DMS79 (cell line): ENCODE measurements around the gene ADSL.
A peak's percentile ranks its signal among the peaks of the same experiment; 100 is the strongest.
"Not testable (repeated sequence)": the region's sequence is repeated elsewhere in the genome, so short reads cannot be mapped to it uniquely, and the experiment has no call there.

Experiments
- DNase-seq: peaks from one replicate; lab custom pipeline; 2025; lab: John Stamatoyannopoulos, UW

Gene ADSL

DNA sequence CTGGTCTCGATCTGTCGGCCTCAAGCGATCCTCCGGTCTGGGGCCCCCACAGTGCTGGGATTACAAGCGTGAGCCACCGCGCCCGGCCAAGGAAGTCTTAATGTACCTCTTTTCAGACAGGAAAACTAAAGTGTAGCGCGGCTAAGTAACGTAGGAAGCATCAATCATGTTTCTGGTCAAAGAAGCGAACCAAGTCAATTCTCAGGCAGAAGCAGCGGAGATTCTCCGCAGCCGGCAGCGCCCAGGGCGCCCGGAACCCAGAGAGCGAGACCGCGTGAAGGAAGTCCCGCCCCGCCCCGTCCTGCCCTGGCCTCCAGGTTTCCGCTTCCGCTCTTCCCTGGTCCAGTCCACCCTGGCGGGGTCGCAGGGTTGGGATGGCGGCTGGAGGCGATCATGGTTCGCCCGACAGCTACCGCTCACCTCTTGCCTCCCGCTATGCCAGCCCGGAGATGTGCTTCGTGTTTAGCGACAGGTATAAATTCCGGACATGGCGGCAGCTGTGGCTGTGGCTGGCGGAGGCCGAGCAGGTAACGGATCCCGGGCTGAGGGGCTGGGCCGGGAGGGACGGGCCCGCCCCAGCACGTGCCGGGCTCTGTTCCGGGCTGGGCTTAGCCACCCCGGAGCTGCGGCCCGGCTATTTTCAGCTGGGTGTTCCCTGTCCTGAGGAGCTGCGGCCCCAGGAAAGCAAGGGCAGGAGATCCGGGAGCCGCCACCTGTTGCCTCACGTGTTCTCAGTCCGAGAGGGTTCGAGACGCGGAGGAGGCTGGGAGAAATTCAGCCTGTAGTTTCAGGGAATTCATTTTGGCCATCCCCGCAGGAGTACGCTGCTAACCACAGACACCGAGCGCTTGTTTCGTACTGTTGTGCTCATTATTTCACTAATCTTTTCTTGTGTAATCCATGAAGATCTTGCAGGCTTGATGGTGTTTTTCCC is at the start of gene ADSL:
Gene ADSL, plus strand, starts transcription at position 316 of the 934 bp plus-strand sequence. Its CDS starts 59 bp downstream, at position 375.
- peak; percentile 44 for DNase-seq

DNA sequence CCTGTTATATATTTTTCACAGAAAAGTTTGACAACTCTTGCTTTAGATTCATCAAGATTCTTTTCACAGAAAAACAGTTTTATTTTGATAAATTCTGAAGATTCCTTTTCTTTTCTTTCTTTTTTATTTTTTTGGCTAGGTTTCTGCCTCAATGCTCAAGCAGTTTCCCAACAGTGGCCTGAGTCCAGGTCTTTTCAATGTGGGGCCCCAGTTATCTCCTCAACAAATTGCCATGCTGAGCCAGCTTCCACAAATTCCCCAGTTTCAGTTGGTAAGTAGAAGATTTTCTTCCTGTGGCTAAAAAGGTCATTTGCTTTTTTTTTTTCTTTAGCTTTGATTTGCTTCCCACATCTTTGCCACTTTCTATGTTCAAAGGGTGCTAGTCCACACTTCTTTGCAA is 46.0 kb upstream of the ADSL start:
- no peak for DNase-seq

DNA sequence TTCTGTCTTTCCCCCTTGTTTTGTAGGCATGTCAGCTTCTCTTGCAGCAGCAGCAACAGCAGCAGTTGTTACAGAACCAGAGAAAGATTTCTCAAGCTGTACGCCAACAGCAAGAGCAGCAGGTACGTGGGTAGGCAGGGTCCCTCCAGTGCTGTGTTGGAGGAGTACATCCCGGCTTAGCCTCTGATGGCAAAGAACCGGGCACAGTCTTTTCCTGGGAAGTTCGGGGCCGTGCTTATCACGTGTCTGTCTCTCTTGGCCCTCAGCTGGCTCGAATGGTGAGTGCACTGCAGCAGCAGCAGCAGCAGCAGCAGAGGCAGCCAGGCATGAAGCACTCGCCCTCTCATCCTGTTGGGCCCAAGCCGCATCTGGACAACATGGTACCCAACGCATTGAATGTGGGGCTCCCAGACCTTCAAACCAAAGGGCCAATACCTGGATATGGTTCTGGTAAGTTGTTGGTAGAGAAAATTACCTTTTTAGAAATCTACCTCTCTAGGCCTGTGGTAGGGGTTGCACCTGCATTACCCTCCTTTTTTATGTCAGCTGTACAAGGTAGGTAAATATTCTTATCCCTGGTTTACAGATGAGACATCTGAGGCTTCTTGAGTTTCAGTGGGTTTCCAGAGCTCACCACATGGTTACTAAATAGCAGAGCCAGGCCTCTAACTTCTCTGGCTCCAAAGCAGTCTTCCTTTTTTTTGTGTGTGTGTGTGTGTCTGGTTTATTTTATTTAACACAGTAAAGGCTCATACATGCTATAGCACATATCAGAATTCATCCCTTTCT is 45.2 kb upstream of the ADSL start:
- DNase-seq = no peak

DNA sequence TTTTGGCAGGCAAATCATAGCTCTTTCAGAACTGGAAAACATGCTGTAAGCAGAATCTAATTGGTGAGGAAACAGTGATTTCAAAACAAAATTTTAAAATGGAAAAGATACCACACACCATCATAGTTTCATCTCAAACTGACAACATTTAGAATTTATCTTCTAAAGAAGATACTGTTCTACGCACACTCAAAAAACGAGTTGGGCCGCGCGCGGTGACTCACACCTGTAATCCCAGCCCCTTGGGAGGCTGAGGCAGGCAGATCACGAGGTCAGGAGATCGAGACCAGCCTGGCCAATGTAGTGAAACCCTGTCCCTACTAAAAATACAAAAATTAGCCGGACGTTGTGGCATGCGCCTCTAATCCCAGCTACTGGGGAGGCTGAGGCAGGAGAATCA is 44.2 kb upstream of the ADSL start:
- no peak for DNase-seq

DNA sequence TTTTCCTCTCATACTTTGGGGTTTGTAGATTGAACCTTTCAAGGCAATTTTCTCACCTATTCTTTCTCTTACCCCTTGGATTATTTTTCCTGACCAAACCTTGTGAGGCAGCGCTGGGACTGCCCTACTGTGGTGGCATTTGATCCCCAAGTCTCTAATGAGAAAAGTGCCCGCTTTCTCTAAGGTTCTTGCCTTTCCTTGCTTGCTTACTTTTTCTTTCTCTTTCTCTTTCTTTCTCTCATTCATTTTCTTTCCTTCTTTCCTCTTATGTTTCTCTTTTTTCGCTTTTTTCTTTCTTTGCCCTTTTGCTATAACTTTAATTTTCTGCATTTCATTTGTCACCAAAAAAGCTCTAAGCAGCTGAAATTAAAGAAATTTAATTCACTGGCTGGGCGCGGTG is 40.7 kb upstream of the ADSL start:
- no peak for DNase-seq

DNA sequence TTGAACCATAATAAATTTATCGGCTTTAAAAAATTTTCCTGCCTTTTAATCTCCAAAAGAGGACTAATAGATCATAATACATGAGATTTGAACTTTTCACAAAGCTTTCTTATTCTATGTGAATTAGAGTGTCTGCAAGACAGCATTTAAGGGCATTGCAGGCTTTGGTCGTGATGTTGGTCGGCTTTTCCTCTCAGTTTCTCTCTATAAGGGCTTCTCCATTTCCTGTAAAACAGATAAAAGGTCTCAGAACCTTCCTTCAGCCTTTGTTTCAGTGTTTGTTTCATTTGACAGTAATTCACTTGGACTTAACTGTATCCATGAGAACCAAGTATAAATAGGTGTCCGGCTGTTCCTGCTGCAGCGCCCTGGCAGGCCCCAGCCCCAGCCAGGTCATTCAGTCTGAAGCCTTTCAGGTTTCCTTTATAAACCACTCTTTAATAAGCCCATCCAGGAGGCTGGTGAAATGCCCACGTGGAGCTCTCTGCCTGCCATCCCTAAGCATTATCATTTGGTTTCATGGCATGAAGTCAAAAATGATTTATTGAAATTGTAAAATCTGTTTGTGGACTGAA is 37.2 kb upstream of the ADSL start:
- DNase-seq = no peak

DNA sequence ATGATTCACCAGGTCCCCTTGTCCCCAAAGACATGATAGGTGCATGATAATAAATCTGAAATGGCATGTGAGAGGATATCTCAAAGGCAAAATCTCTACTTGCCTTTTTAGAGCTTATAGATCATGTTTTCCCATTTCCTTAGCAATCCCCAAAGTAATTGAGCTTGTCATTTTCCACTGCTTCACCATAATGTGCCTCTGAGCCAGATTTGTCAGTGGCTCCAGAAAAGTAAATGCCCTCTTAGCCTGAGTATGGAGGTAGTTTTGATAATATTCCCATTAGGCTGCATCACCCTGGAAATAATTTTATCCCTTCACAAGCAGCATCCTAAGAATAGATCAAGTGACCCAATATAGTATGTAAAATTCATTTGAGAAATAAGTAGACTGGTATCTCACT is 36.7 kb upstream of the ADSL start:
- no peak for DNase-seq

DNA sequence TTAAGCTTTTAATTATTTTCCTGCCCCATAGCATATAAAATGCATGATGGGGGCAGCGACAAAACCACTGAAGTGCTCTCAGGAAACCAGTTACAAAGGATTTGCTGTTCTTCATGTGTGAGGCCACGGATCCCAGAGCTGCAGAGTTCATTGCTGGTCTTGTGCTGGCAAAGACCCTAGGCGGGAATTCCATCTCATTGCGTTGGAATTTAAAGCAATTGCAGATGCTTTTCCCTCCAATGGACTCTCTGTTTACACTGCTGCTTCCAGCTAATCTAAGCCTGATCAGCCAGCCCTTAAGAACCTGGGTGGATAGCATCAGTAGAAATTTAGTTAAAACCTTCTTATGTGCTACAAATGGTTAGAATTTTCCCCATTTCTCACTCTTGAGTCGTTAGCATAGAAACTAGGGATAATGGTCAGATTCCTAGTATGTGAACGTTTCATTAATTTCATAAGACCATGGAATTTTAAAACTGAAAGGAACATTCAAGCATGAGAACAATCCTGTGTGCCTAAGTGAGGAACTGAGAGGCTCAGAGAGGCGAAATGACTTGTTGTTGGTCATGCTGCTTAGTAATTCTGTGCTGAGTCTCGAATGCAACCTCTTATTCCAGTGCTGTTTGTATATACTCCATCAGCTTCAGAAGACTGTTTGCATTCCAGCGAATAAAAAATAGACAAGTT is 36.1 kb upstream of the ADSL start:
- no peak for DNase-seq

DNA sequence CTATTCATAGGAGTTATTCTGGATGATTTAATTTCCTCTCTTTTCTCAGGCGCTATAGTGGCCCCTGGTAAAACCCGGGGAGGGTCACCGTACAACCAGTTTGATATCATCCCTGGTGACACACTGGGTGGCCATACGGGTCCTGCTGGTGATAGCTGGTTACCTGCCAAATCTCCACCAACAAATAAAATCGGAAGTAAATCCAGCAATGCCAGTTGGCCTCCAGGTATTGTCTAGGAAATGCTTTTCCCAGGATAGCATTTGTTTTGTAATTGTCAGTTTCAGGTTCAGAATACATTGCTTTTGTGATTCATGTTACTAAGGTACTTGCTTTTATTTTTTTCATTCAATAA is 35.6 kb upstream of the ADSL start:
- no peak for DNase-seq

DNA sequence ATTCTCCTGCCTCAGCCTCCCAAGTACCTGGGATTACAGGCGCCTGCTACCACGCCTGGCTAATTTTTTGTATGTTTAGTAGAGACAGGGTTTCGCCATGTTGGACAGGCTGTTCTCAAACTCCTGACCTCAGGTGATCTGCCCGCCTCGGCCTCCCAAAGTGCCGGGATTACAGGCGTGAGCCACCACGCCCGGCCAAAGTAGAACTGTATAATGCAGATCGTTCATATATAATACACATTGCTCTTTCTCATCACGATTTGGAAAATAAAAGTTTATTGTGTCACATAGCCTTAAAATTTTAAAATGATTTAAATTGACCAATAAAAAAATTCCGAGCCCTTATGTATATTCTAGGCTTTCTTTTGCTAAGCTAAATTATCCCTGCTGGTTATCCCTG is 34.7 kb upstream of the ADSL start:
- DNase-seq = not testable (repeated sequence)

DNA sequence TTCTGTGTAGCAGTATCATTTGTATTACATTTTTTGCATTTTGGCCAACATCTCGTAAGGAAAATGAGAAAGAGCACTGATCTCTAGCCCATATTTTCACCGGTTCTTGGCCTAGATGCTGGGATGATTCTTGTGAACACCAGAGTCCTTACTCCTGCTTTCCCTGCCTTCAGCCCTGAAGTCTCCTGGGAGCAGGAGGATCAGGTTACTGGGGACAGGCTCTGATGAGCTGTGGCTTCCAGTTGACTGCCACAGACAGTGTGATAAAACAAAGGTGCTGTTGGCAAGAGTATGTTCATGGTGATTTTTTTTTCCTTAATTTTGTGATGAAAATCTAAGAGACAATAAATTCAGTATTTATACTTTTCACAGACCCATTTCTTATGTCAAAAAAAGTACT is 34.2 kb upstream of the ADSL start:
- no peak for DNase-seq

DNA sequence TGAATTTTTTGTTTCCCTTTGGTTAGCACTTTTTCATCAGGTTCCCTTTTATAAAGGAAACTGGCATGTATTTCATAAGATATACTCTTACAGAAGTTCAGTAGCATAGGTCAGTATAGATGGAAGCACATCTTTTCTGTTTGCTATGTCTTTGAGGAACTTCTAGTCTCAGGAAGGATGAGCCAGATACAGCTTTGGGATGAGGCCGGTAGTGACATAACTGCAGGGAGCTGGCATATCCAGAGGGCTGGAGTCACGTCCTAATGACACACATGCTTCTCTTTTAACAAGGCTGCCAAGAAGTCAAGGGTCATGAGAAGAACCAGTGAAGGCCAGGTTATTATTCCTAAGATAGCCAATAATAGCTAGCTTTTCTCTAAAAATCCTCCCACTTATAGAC is 33.3 kb upstream of the ADSL start:
- DNase-seq = no peak

DNA sequence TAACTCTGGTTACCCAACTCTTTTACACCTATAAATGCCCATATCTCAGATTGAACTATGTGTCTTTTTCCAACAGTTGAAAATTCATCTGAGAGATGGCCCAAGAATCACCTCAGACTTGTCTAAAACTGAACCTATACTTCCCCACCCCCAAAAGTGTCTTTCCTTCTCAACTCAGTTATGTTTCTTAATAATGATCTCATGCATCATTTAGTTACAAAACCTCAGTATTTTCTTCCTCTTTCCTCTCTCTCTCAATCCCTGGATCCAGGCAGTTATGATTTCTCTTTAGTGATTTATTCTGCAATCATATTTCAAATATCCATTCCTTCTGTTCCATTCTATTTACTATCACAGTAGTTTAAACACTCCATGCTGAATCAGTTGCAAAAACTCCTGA is 32.3 kb upstream of the ADSL start:
- no peak for DNase-seq

DNA sequence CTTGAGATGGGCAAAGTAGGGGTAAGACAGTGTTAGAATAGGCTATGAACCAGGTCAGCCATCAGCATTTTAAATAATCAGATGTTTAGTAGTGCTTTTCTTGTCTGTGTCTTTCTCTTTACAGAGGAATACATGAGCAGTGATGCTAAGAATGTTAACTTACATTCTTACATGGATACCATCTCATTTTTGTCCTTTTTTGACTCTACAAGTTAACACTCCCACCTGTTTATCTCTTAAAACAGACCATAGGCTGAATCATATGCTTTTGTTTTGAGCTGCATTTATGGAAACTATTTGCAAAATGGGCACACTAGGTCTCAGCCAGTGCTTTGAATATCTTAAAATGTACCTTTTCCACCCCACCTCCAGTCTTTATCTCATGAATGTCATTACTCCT is 25.6 kb upstream of the ADSL start:
- no peak for DNase-seq

DNA sequence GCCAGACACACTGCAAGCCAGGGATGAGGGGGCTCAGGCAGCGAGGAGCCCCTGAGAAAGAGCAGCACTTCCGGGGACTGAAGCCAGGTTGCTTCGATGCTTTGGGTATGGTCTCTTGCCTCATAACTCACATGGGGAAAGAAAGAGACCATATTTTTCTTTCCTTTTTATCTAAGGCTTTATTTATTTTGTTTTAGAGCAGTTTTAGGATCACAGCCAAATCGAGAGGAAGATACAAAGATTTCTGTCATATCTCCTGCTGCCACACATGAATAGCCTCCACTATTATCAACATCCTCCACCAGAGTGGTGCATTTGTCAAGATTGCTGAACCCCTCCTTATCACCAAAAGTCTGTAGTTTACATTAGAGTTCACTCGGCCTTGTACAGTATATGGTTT is 24.3 kb upstream of the ADSL start:
- no peak for DNase-seq

DNA sequence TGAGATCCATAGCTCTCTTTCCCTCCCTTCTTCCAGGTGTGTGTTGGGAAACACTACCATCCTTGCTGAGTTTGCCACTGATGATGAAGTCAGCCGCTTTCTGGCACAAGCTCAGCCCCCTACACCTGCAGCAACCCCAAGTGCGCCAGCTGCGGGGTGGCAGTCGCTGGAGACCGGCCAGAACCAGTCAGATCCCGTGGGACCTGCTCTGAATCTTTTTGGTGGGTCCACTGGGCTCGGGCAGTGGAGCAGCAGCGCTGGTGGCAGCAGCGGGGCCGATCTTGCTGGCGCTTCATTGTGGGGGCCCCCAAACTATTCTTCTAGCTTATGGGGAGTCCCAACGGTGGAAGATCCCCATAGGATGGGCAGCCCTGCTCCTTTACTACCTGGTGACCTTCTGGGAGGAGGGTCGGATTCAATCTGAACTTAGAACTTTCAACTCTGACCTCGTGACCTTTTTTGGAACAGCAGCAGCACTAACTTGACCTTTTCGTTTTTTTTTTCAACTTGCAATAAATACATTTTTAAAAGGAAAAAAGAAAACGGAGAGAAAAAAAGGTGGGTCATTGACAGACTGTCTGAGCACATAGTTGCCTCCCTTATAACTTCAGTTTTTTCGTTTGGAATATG is 23.4 kb upstream of the ADSL start:
- no peak for DNase-seq

DNA sequence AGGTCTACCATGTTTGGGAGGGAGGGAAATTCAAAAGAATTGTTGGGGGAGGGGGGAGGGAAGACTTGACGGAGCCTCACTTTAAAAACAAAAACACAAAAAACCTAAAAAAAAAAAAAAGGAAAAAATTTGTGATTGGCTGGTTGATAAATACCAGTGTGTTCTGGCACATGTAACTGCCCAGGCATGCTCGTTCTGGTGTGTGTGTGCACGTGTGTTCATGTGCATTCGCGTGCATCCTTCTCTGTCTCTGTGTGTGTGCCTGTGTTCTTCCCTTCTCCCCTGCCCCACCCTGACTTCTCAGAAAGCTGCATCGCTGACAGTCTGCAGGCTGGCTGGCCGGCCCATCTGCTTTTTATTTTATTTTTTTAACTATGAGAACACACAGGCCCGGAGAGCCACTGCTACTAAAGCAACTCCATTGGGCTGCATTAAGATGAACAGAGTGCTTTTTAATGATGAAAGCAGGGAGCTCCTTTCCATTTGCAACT is 22.6 kb upstream of the ADSL start:
- no peak for DNase-seq

DNA sequence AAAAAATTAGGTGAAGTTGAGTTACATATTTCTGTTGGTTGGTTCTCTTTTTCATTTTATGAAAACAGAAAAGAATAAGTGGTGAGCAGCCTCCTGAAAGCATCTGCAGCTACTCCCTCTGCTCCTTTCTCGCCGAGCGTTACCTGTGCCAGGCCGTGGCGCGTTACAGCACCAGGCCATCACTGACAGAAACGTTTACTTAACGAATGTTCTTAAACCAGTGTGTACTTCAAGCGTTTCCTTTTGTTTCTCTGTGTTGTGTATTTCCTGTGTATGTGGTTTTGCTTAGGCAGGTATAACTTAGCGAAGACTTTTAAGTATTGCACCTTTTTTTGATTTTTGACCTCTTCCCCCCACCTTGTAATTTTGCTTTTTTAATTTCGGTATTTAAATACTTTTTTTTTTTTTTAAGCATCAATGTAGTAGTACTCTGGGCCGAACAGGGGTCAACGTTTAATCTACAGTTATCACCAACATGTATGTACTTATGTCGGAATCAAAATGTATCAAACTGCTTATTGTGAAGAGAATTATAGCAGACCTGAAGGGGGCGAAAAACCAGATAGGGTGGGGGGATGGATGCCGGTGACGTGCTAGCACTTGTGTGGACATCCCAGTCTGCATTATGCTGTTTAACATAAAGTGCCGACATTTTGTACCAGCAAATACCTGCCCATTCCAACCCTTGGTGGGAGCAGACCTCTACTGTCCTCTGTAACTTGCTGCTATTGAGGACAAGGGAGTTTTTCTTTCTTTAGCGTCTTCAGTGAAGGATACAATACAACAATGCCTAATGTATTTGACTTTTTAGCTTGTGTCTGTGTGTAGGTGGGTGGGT is 21.6 kb upstream of the ADSL start:
- no peak for DNase-seq

DNA sequence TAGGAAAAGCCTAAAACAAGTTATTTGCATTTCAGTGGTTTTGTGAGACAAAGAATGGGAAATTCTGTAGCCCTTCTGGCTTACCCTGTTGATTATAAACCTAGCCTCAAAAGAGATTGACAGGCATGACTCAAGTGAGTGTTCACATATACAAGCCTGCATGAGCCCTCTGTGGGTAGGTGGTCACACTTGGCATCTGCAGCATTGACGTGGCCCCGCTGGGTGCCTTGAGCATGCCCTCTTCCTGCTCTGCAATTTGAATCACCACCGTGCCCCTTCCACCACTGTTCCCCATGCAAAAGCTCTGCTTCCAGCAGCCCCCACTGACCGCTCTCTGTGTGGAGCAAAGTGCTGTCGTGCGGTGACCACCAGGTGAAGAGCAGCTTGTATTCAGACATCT is 21.0 kb upstream of the ADSL start:
- no peak for DNase-seq

DNA sequence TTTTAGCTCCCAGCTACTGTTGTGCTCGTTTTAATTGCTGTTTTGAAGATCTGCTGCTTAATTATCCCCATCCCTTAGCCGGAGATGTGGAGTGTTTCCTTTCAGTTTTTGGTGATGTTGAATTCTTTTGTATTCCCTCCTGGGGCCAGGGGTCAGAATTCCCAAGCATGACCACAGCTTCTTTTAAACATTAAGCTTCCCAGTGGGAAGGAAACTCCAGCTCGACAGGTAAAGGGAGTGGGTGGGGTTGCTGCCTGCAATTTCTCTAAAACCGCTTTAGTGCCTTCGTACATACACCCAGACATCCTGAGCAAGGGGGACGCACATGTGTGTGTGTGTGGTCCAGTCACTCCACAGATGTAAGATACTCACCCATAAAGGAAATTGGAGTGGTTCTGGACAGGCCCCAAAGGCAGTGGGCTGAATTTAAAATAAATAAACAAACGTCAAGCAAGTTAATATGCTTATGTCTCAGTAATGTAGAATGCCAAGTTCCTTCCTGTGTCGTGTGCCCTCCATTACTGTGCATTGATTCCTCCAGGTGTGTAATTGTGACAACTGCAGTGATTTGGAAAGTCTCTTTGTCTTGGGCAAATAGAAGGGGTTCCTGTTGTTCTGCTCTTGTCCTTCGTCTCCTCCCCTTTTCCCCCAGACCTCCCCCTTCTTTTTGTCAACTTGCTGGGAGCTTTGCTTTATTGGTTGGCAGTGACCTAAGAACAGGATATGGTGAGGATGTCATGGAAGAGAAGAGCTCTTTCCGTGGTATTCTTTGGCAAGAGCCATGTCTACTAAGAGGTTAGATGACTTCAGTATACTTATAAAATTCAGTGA is 19.2 kb upstream of the ADSL start:
- no peak for DNase-seq
